NCI-H2227 treated with DMSO at 0.1 percent for 48 hours (cell line): ENCODE measurements around the gene DOP1A.
A peak's percentile ranks its signal among the peaks of the same experiment; 100 is the strongest.

Experiments used
- DNase-seq: peaks from one replicate; lab custom pipeline; 2025; lab: John Stamatoyannopoulos, UW

DOP1A gene

GRCh38 chr6:83067448-83068439 lies at the start of gene DOP1A:
Gene DOP1A, plus strand, starts transcription at chr6:83067671. Its CDS starts 29,307 bp downstream, at chr6:83096978.
- DNase-seq, result peak; percentile 90

- no peak for DNase-seq
Observed at GRCh38 chr6:83019741-83020140, 47.7 kb upstream of the DOP1A start.

- DNase-seq, result no peak
Observed at GRCh38 chr6:83031689-83032088, 35.8 kb upstream of the DOP1A start.

GRCh38 chr6:83038246-83038645 lies 29.2 kb upstream of the DOP1A start:
- DNase-seq, result no peak

GRCh38 chr6:83042467-83043053 lies 24.9 kb upstream of the DOP1A start:
- no peak for DNase-seq

GRCh38 chr6:83044091-83044768 lies 23.2 kb upstream of the DOP1A start:
- no peak for DNase-seq

- DNase-seq, result no peak
Observed at GRCh38 chr6:83047065-83047754, 20.3 kb upstream of the DOP1A start.

- DNase-seq, result no peak
Observed at GRCh38 chr6:83051377-83052172, 15.9 kb upstream of the DOP1A start.

GRCh38 chr6:83053678-83054077 lies 13.8 kb upstream of the DOP1A start:
- no peak for DNase-seq

GRCh38 chr6:83055366-83055964 lies 12.0 kb upstream of the DOP1A start:
- peak; percentile 34 for DNase-seq

GRCh38 chr6:83057705-83058321 lies 9.7 kb upstream of the DOP1A start:
- peak; percentile 21 for DNase-seq

- DNase-seq, result no peak
Observed at GRCh38 chr6:83061190-83061589, 6.3 kb upstream of the DOP1A start.

- no peak for DNase-seq
Observed at GRCh38 chr6:83062225-83062624, 5.2 kb upstream of the DOP1A start.

- DNase-seq, result peak; percentile 78
Observed at GRCh38 chr6:83065511-83066192, 1.8 kb upstream of the DOP1A start, which contains the start of gene UBE3D. Gene UBE3D, minus strand, starts transcription at chr6:83065841. Its CDS starts 123 bp downstream, at chr6:83065718.

- no peak for DNase-seq
Observed at GRCh38 chr6:83068616-83069015, 1.1 kb downstream of the DOP1A start.

- no peak for DNase-seq
Observed at GRCh38 chr6:83069633-83070032, 2.2 kb downstream of the DOP1A start.

GRCh38 chr6:83071023-83071422 lies 3.6 kb downstream of the DOP1A start:
- no peak for DNase-seq

- no peak for DNase-seq
Observed at GRCh38 chr6:83071707-83072106, 4.2 kb downstream of the DOP1A start.

GRCh38 chr6:83072726-83073125 lies 5.3 kb downstream of the DOP1A start:
- no peak for DNase-seq

- no peak for DNase-seq
Observed at GRCh38 chr6:83073615-83074014, 6.1 kb downstream of the DOP1A start.
